ENCODE data around the gene CCDC12.

The CCDC12 gene

GRCh38 chr3:46921871-46922271 lies 54.7 kb downstream of the CCDC12 start:
- ChIA-PET POLR2A (ENCODE audit: low non-redundant PET) (no interaction called here), CTCF (no interaction called here)
- no peak overlapping the region for H3K27ac ChIP-seq
- TF ChIP-seq, protein P1, sequence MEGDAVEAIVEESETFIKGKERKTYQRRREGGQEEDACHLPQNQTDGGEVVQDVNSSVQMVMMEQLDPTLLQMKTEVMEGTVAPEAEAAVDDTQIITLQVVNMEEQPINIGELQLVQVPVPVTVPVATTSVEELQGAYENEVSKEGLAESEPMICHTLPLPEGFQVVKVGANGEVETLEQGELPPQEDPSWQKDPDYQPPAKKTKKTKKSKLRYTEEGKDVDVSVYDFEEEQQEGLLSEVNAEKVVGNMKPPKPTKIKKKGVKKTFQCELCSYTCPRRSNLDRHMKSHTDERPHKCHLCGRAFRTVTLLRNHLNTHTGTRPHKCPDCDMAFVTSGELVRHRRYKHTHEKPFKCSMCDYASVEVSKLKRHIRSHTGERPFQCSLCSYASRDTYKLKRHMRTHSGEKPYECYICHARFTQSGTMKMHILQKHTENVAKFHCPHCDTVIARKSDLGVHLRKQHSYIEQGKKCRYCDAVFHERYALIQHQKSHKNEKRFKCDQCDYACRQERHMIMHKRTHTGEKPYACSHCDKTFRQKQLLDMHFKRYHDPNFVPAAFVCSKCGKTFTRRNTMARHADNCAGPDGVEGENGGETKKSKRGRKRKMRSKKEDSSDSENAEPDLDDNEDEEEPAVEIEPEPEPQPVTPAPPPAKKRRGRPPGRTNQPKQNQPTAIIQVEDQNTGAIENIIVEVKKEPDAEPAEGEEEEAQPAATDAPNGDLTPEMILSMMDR (conservative IDR thresholded peaks at IDR 0.05; ENCODE audit: low read depth), result no peak
- DNase-seq (ENCODE audit: low spot score), result no peak

GRCh38 chr3:46921041-46921440 lies 55.5 kb downstream of the CCDC12 start:
- ChIA-PET POLR2A (ENCODE audit: low non-redundant PET) (no interaction called here), CTCF (interaction anchor here (0.5 to 0.9 kb wide), 2 partner anchors 71 to 215 kb away, joined by 3 read pairs; no protein-coding TSS in a partner anchor)
- TF ChIP-seq, protein P1 (conservative IDR thresholded peaks at IDR 0.05; ENCODE audit: low read depth), result no peak
- DNase-seq (ENCODE audit: low spot score), result no peak
- H3K27ac ChIP-seq, result no peak overlapping the region

- H3K27ac ChIP-seq, result no peak overlapping the region
- TF ChIP-seq, protein P1 (conservative IDR thresholded peaks at IDR 0.05; ENCODE audit: low read depth), result no peak
- ChIA-PET CTCF (no interaction called here), POLR2A (ENCODE audit: low non-redundant PET) (no interaction called here)
- DNase-seq (ENCODE audit: low spot score), result no peak
Observed at GRCh38 chr3:46918634-46919033, 57.9 kb downstream of the CCDC12 start.

- POLR2A ChIA-PET (ENCODE audit: low non-redundant PET), result no interaction called here
- CTCF ChIA-PET, result no interaction called here
Observed at GRCh38 chr3:46918202-46918601, 58.3 kb downstream of the CCDC12 start.

DNA sequence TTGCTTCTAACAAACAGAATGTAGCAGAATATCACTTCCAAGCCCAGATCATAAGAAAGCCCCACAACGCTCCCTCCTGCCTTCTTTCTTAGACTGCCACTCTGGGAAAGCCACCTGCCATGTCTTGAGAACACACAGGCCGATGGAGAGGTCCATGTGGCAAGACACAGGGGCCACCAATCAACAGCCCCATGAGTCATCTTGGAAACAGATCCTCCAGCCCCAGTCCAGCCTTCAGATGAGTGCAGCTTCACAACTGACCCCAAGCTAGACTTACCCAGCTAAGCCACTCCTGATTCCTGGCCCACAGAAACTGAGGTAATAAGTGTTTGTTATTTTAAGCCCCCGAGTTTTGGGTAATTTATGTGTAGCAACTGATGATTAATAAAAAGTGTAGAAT lies 59.3 kb downstream of the CCDC12 start:
- TF ChIP-seq, protein P1 (conservative IDR thresholded peaks at IDR 0.05; ENCODE audit: low read depth), result no peak
- POLR2A ChIA-PET (ENCODE audit: low non-redundant PET), result no interaction called here
- H3K27ac ChIP-seq, result no peak overlapping the region
- CTCF ChIA-PET, result no interaction called here
- no peak for DNase-seq (ENCODE audit: low spot score)

More at GRCh38 chr3:46918202-46918601, 58.3 kb downstream of the CCDC12 start:
- no peak overlapping the region for H3K27ac ChIP-seq
- TF ChIP-seq, protein P1 (conservative IDR thresholded peaks at IDR 0.05; ENCODE audit: low read depth), result no peak
- no peak for DNase-seq (ENCODE audit: low spot score)

GRCh38 chr3:46916799-46917198 lies 59.7 kb downstream of the CCDC12 start:
- ChIA-PET CTCF (no interaction called here), POLR2A (ENCODE audit: low non-redundant PET) (no interaction called here)
- no peak for DNase-seq (ENCODE audit: low spot score)
- TF ChIP-seq, protein P1 (conservative IDR thresholded peaks at IDR 0.05; ENCODE audit: low read depth), result no peak
- H3K27ac ChIP-seq, result no peak overlapping the region

- TF ChIP-seq, protein P1 (conservative IDR thresholded peaks at IDR 0.05; ENCODE audit: low read depth), result no peak
- ChIA-PET CTCF (no interaction called here), POLR2A (ENCODE audit: low non-redundant PET) (no interaction called here)
- no peak overlapping the region for H3K27ac ChIP-seq
- no peak for DNase-seq (ENCODE audit: low spot score)
Observed at GRCh38 chr3:46916278-46916677, 60.3 kb downstream of the CCDC12 start.

Measured in RWPE1 (cell line).